Activated naive CD4-positive, alpha-beta T cell treated with anti-CD3 and anti-CD28 coated beads, Interleukin-2, amount 50 U/mL, for 72 hours (primary cell): ENCODE data around the gene FAM118B. TPM values are rescaled to one million over a fixed set of nuclear protein-coding genes. Genes with fewer than 3 reads are reported as not detected.
A peak's percentile ranks its signal among the peaks of the same experiment; 100 is the strongest.
"Not testable (repeated sequence)": the region's sequence is repeated elsewhere in the genome, so short reads cannot be mapped to it uniquely, and the experiment has no call there.

ENCODE experiments used
- ATAC-seq, 2 donors: fragments of 150-1000 bp; cut with Tn5 transposase; 2 replicates each; pipeline ENCODE4 v1.10.0; 2021; ENCODE audit warnings: mild to moderate bottlenecking in 2 of 2, moderate library complexity in 2 of 2
- DNase-seq, 2 donors: peaks; one replicate each; pipeline ENCODE4 v3.0.0; 2021 to 2022; ENCODE audit warnings: low spot score in 2 of 2
- H3K27ac Mint-ChIP-seq, 2 donors: one replicate each; pipeline ENCODE4 v1.8.0; 2022; ENCODE audit warnings: mild to moderate bottlenecking in 2 of 2, mixed read lengths in 2 of 2
- H3K36me3 Mint-ChIP-seq, 2 donors: one replicate each; pipeline ENCODE4 v1.8.0; 2022; ENCODE audit warnings: mixed read lengths in 2 of 2
- H3K9me3 Mint-ChIP-seq, 2 donors: one replicate each; pipeline ENCODE4 v1.8.0; 2022; ENCODE audit warnings: mixed read lengths in 2 of 2
- total RNA-seq, 2 donors: library from RNA; stranded (reverse); gene quantifications; one replicate each; pipeline ENCODE4 v1.2.3, GENCODE V29; 2022

The FAM118B gene
- total RNA-seq, 2 donors from 2014 or later, result 6.1 to 15.6 TPM

- ATAC-seq, result no peak
- Mint-ChIP-seq H3K9me3 (no peaks in the 10 kb centered on the region), H3K36me3 (peaks cover 0 to 10% of the 10 kb centered on the region in 2 donors), H3K27ac (no peak overlapping the region)
- no peak for DNase-seq
Measured at GRCh38 chr11:126232683-126233082, 21.1 kb downstream of the FAM118B start.

DNA sequence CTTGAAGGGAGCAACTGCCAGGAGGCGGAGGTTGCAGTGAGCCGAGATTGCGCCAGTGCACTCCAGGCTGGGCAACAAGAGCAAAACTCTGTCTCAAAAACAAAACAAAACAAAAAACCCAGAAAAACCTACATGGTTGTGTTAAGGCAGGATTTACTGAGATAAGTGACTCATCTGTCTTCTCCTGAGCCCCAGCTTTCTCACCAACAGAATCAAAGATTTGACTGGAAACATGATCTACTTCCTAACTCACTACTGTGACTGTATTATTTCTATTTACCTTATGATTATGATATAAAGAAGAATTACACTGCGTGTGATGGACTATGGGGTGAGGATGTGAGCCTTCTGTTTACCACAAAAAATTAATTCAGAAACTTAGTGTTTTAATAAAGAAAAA lies 21.8 kb downstream of the FAM118B start:
- H3K27ac Mint-ChIP-seq, result peak overlapping the region in 1 of 2 donors; percentile 31
- no peaks in the 10 kb centered on the region for H3K9me3 Mint-ChIP-seq
- DNase-seq (no peak), ATAC-seq (peak in 1 of 2 donors; percentile 89)
- H3K36me3 Mint-ChIP-seq, result peaks cover 0 to 10% of the 10 kb centered on the region in 2 donors

- DNase-seq (no peak), ATAC-seq (no peak)
- peaks cover 0 to 10% of the 10 kb centered on the region in 2 donors for H3K36me3 Mint-ChIP-seq
- H3K9me3 Mint-ChIP-seq, result no peaks in the 10 kb centered on the region
- H3K27ac Mint-ChIP-seq, result no peak overlapping the region
Measured at GRCh38 chr11:126246636-126247035, 35.1 kb downstream of the FAM118B start.

- no peak overlapping the region for H3K27ac Mint-ChIP-seq
- H3K36me3 Mint-ChIP-seq, result no peaks in the 10 kb centered on the region
- H3K9me3 Mint-ChIP-seq, result no peaks in the 10 kb centered on the region
- ATAC-seq (no peak), DNase-seq (no peak)
Measured at GRCh38 chr11:126253265-126253664, 41.7 kb downstream of the FAM118B start.

- Mint-ChIP-seq H3K36me3 (no peaks in the 10 kb centered on the region), H3K27ac (no peak overlapping the region), H3K9me3 (no peaks in the 10 kb centered on the region)
- DNase-seq (no peak), ATAC-seq (no peak)
Measured at GRCh38 chr11:126254819-126255218, 43.2 kb downstream of the FAM118B start.

DNA sequence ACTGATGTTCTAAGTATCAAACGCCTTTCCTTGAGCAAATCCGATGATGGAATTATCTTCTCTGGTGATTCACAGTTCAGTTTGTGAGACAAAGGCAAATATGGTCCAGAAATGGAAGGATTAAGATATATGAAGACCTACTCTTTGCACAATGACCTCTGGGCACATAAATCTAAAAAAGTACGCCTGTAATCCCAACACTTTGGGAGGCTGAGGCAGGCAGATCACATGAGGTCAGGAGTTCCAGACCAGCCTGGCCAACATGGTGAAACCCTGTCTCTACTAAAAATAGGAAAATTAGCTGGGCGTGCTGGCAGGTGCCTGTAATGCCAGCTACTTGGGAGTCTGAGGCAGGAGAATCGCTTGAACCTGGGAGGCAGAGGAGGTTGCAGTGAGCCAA lies 43.9 kb downstream of the FAM118B start:
- ATAC-seq, H3K9me3 Mint-ChIP-seq, H3K27ac Mint-ChIP-seq, DNase-seq, H3K36me3 Mint-ChIP-seq: not testable (repeated sequence)

- Mint-ChIP-seq H3K36me3 (no peaks in the 10 kb centered on the region), H3K9me3 (no peaks in the 10 kb centered on the region), H3K27ac (no peak overlapping the region)
- DNase-seq (no peak), ATAC-seq (no peak)
Measured at GRCh38 chr11:126256216-126256615, 44.6 kb downstream of the FAM118B start.

DNA sequence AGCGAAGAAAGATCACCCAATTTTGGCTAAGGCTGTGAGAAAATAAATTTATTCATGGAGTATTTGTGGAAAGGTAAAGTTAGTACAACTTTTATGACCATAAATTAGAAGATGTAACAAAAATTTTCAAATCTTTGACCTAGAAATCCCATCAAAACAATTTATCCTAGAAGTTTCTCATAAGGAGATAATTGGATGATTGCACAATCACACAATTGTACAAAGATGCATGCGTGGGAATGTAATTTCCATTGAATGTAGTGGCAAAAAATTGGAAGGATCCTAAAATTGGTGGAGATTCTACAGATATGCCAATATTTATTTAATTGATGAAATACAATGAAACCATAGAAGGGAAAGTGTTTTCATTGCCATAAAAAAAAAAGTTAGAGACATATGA lies 45.6 kb downstream of the FAM118B start:
- Mint-ChIP-seq H3K27ac (no peak overlapping the region), H3K9me3 (no peaks in the 10 kb centered on the region), H3K36me3 (no peaks in the 10 kb centered on the region)
- no peak for DNase-seq
- ATAC-seq, result no peak

GRCh38 chr11:126257764-126258163 lies 46.2 kb downstream of the FAM118B start:
- DNase-seq (no peak), ATAC-seq (no peak)
- no peak overlapping the region for H3K27ac Mint-ChIP-seq
- no peaks in the 10 kb centered on the region for H3K36me3 Mint-ChIP-seq
- no peaks in the 10 kb centered on the region for H3K9me3 Mint-ChIP-seq

DNA sequence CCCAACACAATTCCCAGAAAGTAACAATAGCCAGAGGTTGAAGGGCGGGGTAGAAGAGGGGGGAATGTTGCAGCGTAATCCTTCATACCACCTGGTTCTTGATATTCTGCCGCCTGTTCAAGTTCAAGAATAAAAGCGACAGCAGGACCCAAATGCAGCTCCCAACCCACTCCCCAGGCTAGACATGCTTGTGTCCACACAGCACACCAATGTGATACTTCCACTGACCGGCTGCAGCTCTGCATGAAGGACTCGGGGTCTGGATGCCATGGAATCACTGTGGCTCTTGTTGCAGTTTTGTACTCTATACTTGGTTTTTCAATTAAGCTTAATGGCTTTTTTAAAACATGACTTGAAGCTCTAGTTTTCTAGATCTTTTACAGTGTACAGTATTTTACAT lies 50.6 kb downstream of the FAM118B start:
- DNase-seq (no peak), ATAC-seq (no peak)
- H3K9me3 Mint-ChIP-seq, result no peaks in the 10 kb centered on the region
- peaks cover 23 to 30% of the 10 kb centered on the region in 2 donors for H3K36me3 Mint-ChIP-seq
- peak overlapping the region; percentile 34 to 56 for H3K27ac Mint-ChIP-seq

DNA sequence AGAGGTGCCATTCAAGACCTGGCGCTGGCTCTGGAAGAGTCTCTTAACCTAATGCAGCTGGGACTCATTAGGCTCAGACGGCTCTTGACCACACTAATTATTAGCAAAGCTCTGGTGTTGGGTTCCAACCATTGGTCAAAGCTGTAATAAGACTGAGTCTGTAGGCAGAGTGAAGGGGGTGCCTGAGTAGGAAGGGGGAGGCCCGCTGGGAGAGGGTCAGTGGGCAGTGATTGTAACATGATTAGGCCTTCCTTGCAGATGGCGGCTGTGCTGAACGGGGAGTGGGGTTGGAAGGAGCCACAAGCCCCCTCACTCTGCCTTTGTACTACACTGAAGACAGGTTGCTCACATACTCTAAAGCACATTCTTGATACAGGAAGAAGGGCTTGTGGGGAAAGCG lies 51.9 kb downstream of the FAM118B start:
- Mint-ChIP-seq H3K36me3 (peaks cover 35 to 40% of the 10 kb centered on the region in 2 donors), H3K9me3 (no peaks in the 10 kb centered on the region), H3K27ac (peak overlapping the region in 1 of 2 donors; percentile 28)
- ATAC-seq (no peak), DNase-seq (no peak)

DNA sequence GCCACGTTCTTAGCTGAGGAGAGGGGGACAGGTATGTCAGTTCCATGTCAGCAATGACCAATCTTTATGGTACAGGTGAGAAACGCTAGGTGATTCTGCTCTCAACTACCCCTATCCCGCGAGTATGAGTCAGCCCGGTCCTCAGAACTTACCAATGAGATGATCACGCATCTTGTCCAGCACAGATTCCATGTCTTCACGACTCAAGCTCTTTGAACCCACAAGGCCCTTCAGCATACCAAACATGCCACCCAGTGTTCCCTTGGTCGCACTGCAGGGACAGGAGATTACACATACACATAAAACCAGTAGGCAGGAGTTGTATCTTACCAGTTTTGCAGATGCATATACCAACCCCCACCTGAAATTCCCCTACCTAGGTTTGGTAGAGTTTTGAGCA lies 54.2 kb downstream of the FAM118B start:
- peaks cover 45 to 52% of the 10 kb centered on the region in 2 donors for H3K36me3 Mint-ChIP-seq
- no peak for ATAC-seq
- H3K27ac Mint-ChIP-seq, result peak overlapping the region; percentile 94 to 99
- no peaks in the 10 kb centered on the region for H3K9me3 Mint-ChIP-seq
- DNase-seq, result no peak

- peak overlapping the region; percentile 98 to 99 for H3K27ac Mint-ChIP-seq
- DNase-seq (no peak), ATAC-seq (no peak)
- no peaks in the 10 kb centered on the region for H3K9me3 Mint-ChIP-seq
- peaks cover 47 to 52% of the 10 kb centered on the region in 2 donors for H3K36me3 Mint-ChIP-seq
Measured at GRCh38 chr11:126267650-126268049, 56.1 kb downstream of the FAM118B start.

DNA sequence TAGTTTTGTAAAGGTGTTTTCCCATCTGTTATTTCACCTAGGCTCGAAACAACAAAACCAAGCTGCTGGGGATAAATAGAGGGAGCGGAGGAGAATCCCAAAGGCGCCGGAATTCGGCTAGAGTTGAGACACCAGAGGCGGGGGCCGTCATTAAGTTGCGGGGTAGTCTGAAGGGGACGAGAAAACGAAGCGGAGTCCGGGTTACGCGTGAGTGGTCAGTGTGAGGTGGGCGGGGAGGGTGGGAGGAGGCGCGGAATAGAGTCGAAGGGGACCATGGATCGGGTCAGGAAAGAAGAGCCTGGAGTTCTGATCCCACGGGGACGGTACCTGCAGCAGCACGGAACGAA lies 56.8 kb downstream of the FAM118B start:
- peak in 1 of 2 donors; percentile 2 for ATAC-seq
- no peak for DNase-seq
- peak overlapping the region; percentile 98 to 99 for H3K27ac Mint-ChIP-seq
- H3K36me3 Mint-ChIP-seq, result peaks cover 49 to 52% of the 10 kb centered on the region in 2 donors
- H3K9me3 Mint-ChIP-seq, result no peaks in the 10 kb centered on the region

DNA sequence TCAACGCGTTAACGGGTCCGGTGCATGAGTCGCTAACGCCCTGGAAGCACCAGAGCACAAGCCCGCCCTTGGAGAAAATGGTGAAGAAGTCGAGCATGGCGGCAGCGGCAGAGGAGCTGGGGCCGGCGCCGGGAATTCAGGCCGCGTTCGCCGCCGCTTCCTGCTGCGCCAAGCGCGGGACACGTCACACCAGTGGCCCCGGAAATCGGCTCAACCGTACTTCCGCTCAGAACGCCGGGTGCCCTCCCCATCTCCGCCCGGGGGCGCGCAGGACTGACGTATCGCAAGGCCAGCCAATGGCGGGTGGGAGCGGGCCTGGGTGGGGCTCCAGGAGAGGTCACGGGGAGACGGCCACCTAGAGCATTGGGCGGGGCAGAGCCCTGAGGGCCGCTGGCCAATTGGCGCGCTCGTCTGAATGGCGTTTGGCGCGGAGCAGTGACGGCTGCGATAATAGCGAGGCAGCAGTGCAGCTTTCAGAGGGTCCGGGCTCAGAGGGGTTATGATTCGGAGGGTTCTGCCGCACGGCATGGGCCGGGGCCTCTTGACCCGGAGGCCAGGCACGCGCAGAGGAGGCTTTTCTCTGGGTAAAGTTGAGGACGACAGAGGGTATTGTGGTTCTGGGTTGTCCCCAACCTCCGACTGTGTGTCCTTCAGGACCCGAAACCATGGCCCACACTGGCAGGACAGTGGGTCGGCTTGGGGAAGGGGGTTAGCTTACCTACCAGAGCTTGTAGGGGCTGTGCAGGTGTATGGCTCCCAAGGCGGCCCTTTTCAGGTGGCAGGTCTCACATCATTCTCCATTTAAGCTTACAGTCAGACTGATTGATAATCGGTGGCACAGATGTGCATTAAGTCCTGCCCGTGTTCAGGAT lies 57.4 kb downstream of the FAM118B start, which contains the start of the genes FOXRED1 and SRPRA:
TSS of gene FOXRED1 (plus strand) at position 447 of the 872 bp plus-strand sequence. CDS start at position 500, 53 bp downstream.
TSS of gene SRPRA (minus strand) at position 188 of the 872 bp plus-strand sequence. CDS start at position 97, 91 bp downstream.
- Mint-ChIP-seq H3K36me3 (peaks cover 45 to 58% of the 10 kb centered on the region in 2 donors), H3K27ac (peak within 1 kb of the TSS; percentile 98 to 99), H3K9me3 (no peaks in the 10 kb centered on the region)
- peak; percentile 99 to 100 for ATAC-seq
- peak; percentile 99 for DNase-seq

DNA sequence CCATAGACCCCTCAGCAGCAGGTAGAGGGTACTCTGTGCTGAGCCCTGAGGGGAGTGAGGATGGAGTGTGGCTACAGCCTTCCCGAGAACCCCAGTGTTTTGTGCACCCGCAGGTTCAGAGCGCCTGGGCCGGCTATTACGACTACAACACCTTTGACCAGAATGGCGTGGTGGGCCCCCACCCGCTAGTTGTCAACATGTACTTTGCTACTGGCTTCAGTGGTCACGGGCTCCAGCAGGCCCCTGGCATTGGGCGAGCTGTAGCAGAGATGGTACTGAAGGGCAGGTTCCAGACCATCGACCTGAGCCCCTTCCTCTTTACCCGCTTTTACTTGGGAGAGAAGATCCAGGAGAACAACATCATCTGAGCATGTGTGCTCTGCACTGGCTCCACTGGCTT lies 65.7 kb downstream of the FAM118B start:
- ATAC-seq, result no peak
- Mint-ChIP-seq H3K9me3 (no peaks in the 10 kb centered on the region), H3K36me3 (peaks cover 26 to 41% of the 10 kb centered on the region in 2 donors), H3K27ac (no peak overlapping the region)
- no peak for DNase-seq

DNA sequence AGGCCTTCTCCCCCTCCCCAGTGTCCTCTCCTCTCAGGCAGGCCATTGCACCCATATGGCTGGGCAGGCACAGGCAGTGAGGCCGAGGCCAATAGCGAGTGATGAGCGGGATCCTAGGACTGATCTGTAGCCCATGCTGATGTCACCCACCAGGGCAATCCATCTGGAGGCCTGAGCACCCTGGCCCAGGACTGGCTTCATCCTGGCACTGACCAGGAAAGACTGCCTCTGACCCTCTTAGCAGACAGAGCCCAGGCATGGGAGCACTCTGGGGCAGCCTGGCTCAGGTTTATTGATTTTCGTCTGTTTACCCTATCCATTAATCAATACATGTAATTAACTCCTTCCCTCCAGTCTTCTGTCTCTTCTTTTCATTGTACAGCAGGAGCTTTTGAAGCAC lies 66.2 kb downstream of the FAM118B start:
- DNase-seq (no peak), ATAC-seq (no peak)
- Mint-ChIP-seq H3K9me3 (no peaks in the 10 kb centered on the region), H3K27ac (no peak overlapping the region), H3K36me3 (peaks cover 26 to 42% of the 10 kb centered on the region in 2 donors)

DNA sequence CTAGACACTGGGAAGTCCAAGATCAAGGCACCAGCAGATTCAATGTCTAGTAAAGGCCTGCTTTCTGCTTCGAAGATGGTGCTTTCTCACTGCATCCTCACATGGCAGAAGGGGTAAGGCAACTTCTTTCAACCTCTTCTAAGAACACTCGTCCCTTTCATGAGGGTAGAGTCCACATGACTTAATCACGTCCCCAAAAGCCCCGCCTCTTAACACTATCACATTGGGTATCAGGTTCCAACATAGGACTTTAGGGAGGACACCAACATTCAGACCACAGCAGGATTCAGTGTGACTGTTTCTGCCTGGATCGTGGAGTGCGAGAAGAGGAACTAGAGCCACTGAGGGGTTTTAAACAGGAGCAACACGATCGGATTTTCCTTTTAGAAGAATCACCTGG lies 67.6 kb downstream of the FAM118B start:
- no peak for ATAC-seq
- H3K9me3 Mint-ChIP-seq, result no peaks in the 10 kb centered on the region
- H3K27ac Mint-ChIP-seq, result no peak overlapping the region
- H3K36me3 Mint-ChIP-seq, result peaks cover 27 to 29% of the 10 kb centered on the region in 2 donors
- no peak for DNase-seq
